GM21526 (cell line): Measurements from ENCODE around the gene ADCY1.
"Not testable (repeated sequence)": the region's sequence is repeated elsewhere in the genome, so short reads cannot be mapped to it uniquely, and the experiment has no call there.

Experiments used
- ATAC-seq: cut with Tn5 transposase; IDR thresholded peaks from one replicate; pipeline ENCODE4 v1.9.1; 2021; ENCODE audit warnings: moderate library complexity; ENCODE audit not compliant: unreplicated experiment, low FRiP score

ADCY1 gene

DNA sequence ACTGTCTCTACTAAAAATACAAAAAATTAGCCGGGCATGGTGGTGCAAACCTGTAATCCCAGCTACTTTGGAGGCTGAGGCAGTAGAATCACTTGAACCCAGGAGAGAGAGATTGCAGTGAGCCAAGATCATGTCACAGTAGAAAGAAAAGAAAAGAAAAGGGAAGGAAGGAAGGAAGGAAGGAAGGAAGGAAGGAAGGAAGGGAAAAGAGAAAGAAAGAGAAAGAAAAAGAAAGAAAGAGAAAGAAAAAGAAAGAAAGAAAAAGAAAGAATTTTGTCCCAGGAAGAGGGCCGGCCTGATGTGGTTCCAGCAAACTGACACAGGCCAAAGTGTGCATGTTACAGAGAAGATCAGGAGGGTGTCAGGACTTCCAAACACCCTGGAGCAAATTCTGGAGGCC, 151.1 kb downstream of the ADCY1 start:
- not testable (repeated sequence) for ATAC-seq

DNA sequence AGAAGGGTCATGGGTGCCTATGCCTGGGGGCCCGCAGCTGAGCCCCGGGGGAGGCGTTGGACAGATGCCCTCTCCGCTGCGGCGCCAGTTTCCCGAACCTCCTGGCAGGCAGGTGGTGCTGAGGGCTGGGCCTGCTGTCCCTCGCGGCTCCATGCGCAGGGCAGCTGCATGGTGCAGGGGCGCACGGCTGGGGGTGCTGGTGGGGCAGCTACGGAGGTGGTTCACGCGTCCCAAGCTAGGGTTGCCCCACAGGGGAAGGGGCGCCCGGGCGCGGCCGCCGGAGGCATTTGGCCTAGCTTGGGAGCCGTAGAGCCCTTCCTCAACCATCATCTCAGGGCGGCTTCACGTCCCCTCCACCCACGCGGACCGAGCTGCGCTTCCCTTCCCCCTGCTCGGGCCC, 152.7 kb downstream of the ADCY1 start:
- no peak for ATAC-seq

DNA sequence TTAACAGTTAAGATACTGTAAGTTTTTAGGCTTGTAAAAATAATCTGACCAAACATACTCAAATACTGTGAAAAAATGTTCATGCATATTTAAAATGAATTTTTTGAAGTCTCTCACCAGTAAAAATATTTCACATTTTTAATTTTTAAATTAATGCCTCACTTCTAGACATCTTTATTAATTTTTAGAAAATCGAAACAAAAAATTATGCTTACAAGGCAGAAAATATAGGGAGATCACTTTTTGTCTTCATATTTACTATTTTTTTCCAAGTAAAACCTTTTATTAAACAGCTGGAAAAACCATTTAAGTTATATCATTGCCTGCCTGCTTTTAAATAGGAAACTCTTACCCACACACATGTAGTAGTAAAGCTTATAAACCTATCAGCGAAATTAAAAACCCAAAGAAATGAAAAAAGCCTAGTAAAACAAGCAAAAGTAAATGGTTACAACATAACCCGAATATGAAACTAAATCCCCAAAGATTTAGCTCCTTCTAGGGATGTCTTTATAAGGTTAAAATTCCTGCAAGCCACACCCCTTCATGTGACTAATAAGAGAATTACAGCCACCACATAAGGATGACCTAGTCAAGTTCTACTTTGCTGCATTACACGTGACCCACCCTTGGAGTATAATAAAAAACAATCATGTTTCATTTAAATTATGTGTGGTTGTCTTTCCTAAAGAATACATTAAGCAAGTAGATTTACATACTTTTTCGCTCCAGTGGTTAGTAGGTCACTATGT, 157.7 kb downstream of the ADCY1 start:
- ATAC-seq, result not testable (repeated sequence)

DNA sequence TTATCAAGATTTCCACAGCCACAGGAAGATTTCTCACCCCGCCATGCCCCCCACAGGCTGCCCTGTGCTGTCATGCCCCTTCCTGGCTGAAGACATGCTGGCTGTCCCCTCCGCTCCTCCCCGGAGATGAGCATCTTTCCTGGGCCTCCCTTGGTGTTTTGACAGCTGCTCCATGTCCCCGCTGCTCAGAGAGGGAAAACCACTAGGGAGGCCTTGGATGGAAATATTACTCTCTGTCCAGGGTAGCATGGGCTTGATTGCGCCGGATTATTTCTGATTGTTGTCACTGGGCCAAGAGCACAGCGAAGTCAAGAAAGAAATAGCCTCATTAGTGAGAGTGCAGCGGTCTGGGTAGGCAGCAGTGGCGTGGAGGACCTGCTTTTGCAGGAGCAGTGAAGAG, 164.8 kb downstream of the ADCY1 start:
- ATAC-seq, result not testable (repeated sequence)

DNA sequence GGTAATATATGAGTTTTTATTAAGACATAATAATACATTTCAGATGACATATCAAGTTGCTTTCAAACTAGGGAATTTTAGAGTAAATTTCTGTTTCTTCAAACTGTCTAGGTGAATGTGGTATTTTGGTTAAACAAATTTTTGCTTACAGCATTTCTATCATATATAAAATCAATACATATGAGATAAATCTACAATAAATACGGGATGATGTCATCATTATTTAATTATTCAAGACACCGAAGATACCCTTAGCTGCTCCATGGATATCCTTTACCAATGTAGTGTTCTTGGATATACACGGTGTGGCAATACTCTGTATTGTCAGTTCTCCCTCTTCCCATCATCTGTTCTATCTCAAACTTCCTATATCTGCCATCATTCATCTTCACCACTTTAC, 166.4 kb downstream of the ADCY1 start:
- not testable (repeated sequence) for ATAC-seq

DNA sequence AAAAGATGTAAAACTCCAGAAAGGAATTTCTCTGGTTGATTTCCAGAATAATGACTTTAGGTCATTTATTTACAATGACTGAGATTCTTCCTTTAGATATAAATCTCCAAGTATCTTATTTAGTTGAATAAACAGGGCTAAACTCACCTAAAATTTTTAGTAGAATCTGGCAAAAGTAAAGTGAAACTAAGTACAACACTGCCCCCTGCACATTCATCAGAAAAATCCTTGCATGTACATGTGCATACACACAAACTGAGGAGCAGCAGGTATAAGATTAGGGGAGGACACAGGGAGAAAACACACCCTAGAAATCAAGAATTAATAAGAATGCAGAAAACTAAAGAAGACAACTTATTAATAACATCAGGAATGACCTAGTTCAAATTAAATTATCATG, 174.8 kb downstream of the ADCY1 start:
- ATAC-seq, result not testable (repeated sequence)

DNA sequence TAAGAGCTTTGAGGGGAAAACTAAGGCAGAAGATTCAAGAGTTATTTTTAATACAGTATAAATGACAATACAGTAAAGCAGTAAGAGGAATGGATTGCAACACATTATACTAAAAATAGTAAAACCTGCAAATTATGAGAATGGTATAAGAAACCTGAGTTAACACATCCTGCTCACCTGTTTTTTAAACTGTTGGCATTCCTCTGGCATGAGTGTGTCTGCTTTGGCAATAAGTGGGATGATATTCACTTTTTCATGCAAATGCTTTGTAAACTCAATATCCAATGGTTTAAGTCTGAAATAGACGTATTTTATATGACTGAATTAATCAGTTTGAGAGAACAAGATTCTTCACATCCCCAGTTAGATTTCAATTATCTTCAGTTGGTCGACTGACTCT, 177.2 kb downstream of the ADCY1 start:
- not testable (repeated sequence) for ATAC-seq

DNA sequence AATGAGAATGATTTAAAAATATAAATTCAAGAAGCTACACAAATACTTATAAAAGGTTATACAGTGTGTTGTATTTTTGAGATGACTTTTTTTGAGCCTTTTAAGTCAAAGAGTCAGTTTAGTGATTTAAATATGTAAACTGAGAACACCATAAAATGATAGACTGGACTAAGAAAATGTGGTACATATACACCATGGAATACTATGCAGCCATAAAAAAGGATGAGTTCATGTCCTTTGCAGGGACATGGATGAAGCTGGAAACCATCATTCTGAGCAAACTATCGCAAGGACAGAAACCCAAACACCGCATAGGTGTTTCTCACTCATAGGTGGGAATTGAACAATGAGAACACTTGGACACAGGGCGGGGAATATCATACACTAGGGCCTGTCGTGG, 182.2 kb downstream of the ADCY1 start:
- ATAC-seq, result not testable (repeated sequence)

DNA sequence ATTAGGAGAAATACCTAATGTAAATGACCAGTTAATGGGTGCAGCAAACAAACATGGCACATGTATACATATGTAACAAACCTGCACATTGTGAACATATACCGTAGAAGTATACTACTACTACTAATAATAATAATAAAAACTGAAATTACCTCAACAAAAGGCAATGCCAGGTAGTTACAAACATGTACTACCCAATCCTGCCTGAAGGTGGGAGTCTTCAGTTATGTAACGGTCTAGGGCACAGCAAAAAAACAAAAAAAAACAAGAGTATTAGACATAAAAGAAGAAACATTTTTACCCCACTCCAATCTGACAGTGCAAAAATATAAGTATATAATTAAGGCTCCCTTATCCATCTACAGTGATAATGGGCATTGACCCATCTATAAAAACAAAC, 182.6 kb downstream of the ADCY1 start:
- not testable (repeated sequence) for ATAC-seq

DNA sequence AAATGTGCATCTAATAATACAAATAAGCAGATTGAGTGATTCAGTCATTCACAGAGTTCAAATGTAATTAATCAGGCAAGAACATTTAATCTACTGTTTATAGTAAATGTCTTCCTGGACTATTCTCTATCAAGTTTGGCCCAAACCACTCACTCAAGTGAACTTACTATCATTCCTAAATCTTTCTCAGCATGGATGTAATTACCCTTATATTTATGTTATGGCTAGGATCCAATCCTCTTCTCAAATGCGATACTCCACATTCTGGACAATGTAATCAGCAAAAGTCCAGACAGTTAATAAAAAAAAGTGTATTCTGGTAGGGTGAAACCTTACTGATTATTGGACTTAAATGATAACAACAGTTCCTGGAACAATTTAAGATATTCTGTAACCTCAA, 185.3 kb downstream of the ADCY1 start:
- ATAC-seq, result not testable (repeated sequence)

DNA sequence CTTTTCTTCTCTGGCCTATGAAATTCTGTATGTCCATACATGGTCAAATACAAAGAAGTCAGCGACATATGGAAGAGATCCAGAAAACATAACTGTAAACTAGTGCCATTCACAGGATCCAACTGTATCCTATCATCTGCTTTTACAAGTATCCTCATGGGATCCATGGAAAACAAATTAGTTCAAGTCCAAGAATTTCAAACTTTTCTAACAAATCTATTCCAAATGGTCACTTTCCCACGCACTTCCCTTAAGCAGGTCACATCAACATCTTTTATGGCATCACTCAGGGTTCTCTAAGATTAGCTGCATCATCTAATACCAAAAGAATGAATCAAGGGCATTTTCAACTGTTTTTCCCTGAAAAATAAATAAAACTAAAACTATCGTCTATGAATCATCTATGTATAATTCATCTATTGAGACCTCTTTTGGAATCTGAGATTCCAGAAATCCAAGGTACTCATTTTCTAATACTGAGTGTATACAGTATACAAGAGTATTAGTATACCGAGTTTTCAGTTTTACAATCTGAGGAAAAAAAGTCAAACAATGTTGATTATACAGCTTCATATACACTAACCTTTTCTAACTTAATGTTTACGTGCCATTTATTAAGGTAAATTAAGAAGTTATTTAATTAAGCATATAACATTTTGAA, 187.5 kb downstream of the ADCY1 start:
- ATAC-seq, result not testable (repeated sequence)

DNA sequence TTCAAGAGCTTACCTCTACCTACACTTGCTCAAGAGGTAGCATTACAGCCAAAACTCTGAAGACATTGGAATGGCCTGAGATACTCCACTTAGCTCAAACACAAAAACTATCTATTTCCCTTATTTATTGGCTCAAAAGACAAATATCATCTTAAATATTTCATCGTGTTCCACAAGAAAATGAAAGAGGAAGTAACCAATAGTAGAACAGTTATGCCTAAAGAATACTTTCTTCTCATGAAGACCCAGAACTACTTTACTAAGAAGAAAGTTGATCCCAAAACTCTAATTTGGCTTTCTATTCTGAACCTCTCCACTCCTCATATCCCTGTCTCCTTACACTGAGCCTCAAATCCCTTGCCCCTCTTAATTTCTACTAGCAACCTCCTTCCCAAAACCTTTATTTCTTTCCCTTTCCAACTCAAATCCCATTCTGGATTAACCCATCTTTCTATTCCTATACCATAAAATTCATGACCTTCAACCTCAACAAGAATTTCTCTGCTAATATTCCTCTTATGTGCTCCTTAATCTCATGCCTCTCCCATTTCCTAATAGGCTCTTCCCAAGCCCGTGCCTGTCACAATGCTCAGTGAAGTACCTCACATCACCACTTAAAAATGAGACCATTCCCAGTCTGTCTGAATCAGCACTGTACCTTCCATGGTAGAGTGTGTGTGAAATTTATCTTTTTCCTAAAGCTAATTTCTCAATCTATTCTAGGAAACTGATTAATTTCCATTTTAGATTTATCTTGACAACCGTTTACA, 188.2 kb downstream of the ADCY1 start:
- ATAC-seq, result not testable (repeated sequence)

DNA sequence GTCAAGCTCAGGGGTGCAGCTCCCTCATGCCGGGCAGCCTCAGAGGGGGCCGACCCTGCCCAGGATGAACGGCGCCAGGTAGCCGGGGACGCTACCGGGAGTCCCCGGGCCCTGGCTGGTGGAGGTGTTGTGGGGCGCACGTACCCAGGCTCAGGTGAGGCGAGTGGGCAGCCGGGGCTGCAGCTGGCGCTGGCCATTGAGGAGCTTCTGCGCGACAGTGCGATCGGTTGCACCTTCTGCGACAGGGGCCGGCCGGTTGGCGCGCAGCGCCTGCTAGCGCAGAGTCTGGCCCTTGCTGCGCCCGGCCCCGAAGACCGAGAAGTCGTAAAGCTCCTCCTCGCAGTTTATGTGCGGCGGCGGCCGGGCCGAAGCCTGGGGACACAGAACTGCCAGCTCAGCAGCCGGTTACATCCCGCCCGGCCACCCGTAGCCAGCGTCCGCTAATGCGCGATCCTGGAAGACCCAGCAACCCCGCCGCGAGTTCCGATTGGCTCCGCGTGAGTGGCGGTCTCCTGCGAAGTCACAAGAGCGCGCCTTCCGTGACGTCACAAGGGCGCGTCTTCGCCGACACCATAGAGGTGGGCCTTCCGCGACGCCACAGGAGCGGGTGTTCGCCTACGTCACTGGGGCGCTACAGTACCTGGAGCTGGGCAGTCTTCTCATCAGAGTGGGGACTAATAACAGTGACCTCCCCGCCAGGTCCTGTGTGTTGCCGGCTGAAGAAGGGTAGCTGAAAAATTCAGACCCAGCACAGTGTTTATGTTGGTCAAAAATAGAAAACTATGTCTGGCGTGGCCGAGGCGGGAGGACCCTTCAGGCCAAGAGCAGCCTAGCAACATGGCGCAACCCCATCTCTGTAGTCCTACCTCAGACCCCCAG, 194.6 kb downstream of the ADCY1 start:
- ATAC-seq, result peak; percentile 100

DNA sequence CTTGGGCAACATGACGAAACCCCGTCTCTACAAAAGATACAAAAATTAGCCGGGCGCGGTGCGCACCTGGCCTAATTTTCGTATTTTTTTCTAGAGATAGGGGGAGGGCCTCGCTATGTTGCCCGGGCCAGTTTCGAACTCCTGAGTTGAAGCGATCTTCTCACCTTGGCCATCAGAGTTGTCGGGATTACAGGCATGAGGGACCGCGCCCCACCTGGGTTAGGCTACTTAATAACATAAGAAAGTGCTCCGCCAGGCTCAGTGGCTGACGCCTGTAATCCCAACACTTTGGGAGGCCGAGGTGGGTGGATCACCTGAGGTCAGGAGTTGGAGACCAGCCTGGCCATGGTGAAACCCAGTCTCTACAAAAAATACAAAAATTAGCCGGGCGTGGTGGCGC, 195.5 kb downstream of the ADCY1 start:
- ATAC-seq, result not testable (repeated sequence)
